Body of pancreas (tissue), 4 donors: Measurements from ENCODE around the gene MMRN1.

Experiments used
- CTCF ChIP-seq, 7 experiments: fragments of 450-650 bp in 4 of 7; fragments of 200-600 bp in 3 of 7; sonication (generic) in 3 of 7; IDR thresholded peaks; one replicate each; pipeline ENCODE4 v1.5.1; 2016 to 2019; ENCODE audit warnings: antibody characterized with exemption in 7 of 7
- POLR2A ChIP-seq, 3 donors: fragments of 450-650 bp; IDR thresholded peaks; one replicate each; pipeline ENCODE4 v1.6.1; 2016; ENCODE audit warnings: antibody characterized with exemption in 3 of 3, mild to moderate bottlenecking in 2 of 3

- TF ChIP-seq POLR2A (IDR thresholded peaks at IDR 0.05) (no peak), CTCF (IDR thresholded peaks at IDR 0.05) (no peak)
Measured at GRCh38 chr4:89906316-89906715, 11.7 kb downstream of the MMRN1 start.
